Measurements from ENCODE around the gene CDRT4.

Gene CDRT4

GRCh38 chr17:15512071-15512709 lies 44.8 kb upstream of the CDRT4 start:
- no peaks in the 10 kb centered on the region for H3K79me2 ChIP-seq (ENCODE audit: control insufficient read depth, insufficient read depth, low read length)
- no peak overlapping the region for H3K27ac ChIP-seq (ENCODE audit: low read depth, low read length)
- no peak overlapping the region for H3K4me3 ChIP-seq (ENCODE audit: low read length)
- H2BK120ac ChIP-seq (ENCODE audit: low read depth, low read length): no peak overlapping the region
- H3K23ac ChIP-seq (ENCODE audit: low read length): no peak overlapping the region
- no peak overlapping the region for H3K9ac ChIP-seq (ENCODE audit: low read length)
- DNase-seq: no peak
- H3K4ac ChIP-seq (ENCODE audit: low read depth, low read length): no peak overlapping the region
- no peak overlapping the region for H3K56ac ChIP-seq (ENCODE audit: low read length)
- H3K36me3 ChIP-seq (ENCODE audit: control insufficient read depth, insufficient read depth, low read length): peaks cover 4% of the 10 kb centered on the region
- H3K4me2 ChIP-seq (ENCODE audit: low read length): no peak overlapping the region
- H4K5ac ChIP-seq (ENCODE audit: low read length): no peak overlapping the region
- H3K27me3 ChIP-seq (ENCODE audit: insufficient read depth, low read length, poor library complexity): no peaks in the 10 kb centered on the region
- H3K18ac ChIP-seq (ENCODE audit: low read length): no peak overlapping the region
- H2AK5ac ChIP-seq (ENCODE audit: low read length): no peak overlapping the region
- no CpG with 5 or more reads among the region's 4 CpGs for WGBS (ENCODE audit: extremely low coverage, insufficient coverage, low lambda C conversion rate)
- no peak overlapping the region for H2BK15ac ChIP-seq (replicated peaks; ENCODE audit: low read depth)
- H4K8ac ChIP-seq (ENCODE audit: low read depth, low read length): no peak overlapping the region
- H3K79me1 ChIP-seq (ENCODE audit: low read length): no peaks in the 10 kb centered on the region
- no peak overlapping the region for H2BK5ac ChIP-seq (ENCODE audit: low read length)
- H3K4me1 ChIP-seq (ENCODE audit: control insufficient read depth, low read depth, low read length): no peaks in the 10 kb centered on the region

- no peak for DNase-seq
- Histone ChIP-seq H3K23ac (ENCODE audit: low read length) (no peak overlapping the region), H2BK15ac (replicated peaks; ENCODE audit: low read depth) (no peak overlapping the region), H3K27me3 (ENCODE audit: insufficient read depth, low read length, poor library complexity) (no peaks in the 10 kb centered on the region), H3K79me1 (ENCODE audit: low read length) (no peaks in the 10 kb centered on the region), H2BK5ac (ENCODE audit: low read length) (no peak overlapping the region), H3K79me2 (ENCODE audit: control insufficient read depth, insufficient read depth, low read length) (no peaks in the 10 kb centered on the region), H3K4me3 (ENCODE audit: low read length) (no peak overlapping the region), H2BK120ac (ENCODE audit: low read depth, low read length) (no peak overlapping the region), H3K4me2 (ENCODE audit: low read length) (no peak overlapping the region), H4K5ac (ENCODE audit: low read length) (no peak overlapping the region), H3K4me1 (ENCODE audit: control insufficient read depth, low read depth, low read length) (no peaks in the 10 kb centered on the region), H3K27ac (ENCODE audit: low read depth, low read length) (no peak overlapping the region), H3K4ac (ENCODE audit: low read depth, low read length) (no peak overlapping the region), H3K56ac (ENCODE audit: low read length) (no peak overlapping the region), H3K9ac (ENCODE audit: low read length) (no peak overlapping the region), H3K36me3 (ENCODE audit: control insufficient read depth, insufficient read depth, low read length) (peaks cover 4% of the 10 kb centered on the region), H3K18ac (ENCODE audit: low read length) (no peak overlapping the region), H2AK5ac (ENCODE audit: low read length) (no peak overlapping the region), H4K8ac (ENCODE audit: low read depth, low read length) (no peak overlapping the region)
- WGBS (ENCODE audit: extremely low coverage, insufficient coverage, low lambda C conversion rate): no CpG with 5 or more reads among the region's 2 CpGs
These were observed 43.7 kb upstream of the CDRT4 start for GRCh38 chr17:15511142-15511541.

- Histone ChIP-seq H4K8ac (ENCODE audit: low read depth, low read length) (no peak overlapping the region), H3K4me3 (ENCODE audit: low read length) (no peak overlapping the region), H2BK15ac (replicated peaks; ENCODE audit: low read depth) (no peak overlapping the region), H3K23ac (ENCODE audit: low read length) (no peak overlapping the region), H2BK120ac (ENCODE audit: low read depth, low read length) (no peak overlapping the region), H3K79me1 (ENCODE audit: low read length) (no peaks in the 10 kb centered on the region), H3K27ac (ENCODE audit: low read depth, low read length) (no peak overlapping the region), H3K27me3 (ENCODE audit: insufficient read depth, low read length, poor library complexity) (no peaks in the 10 kb centered on the region), H4K5ac (ENCODE audit: low read length) (no peak overlapping the region), H3K18ac (ENCODE audit: low read length) (no peak overlapping the region), H3K9ac (ENCODE audit: low read length) (no peak overlapping the region), H2BK5ac (ENCODE audit: low read length) (no peak overlapping the region), H3K4me2 (ENCODE audit: low read length) (no peak overlapping the region), H3K79me2 (ENCODE audit: control insufficient read depth, insufficient read depth, low read length) (no peaks in the 10 kb centered on the region), H3K56ac (ENCODE audit: low read length) (no peak overlapping the region), H3K4ac (ENCODE audit: low read depth, low read length) (no peak overlapping the region), H2AK5ac (ENCODE audit: low read length) (no peak overlapping the region), H3K4me1 (ENCODE audit: control insufficient read depth, low read depth, low read length) (no peaks in the 10 kb centered on the region), H3K36me3 (ENCODE audit: control insufficient read depth, insufficient read depth, low read length) (no peaks in the 10 kb centered on the region)
- DNase-seq: no peak
- WGBS (ENCODE audit: extremely low coverage, insufficient coverage, low lambda C conversion rate): no CpG with 5 or more reads among the region's 3 CpGs
These were observed 42.9 kb upstream of the CDRT4 start for GRCh38 chr17:15510361-15510760.

- Histone ChIP-seq H3K79me1 (ENCODE audit: low read length) (no peaks in the 10 kb centered on the region), H3K4me1 (ENCODE audit: control insufficient read depth, low read depth, low read length) (no peaks in the 10 kb centered on the region), H3K18ac (ENCODE audit: low read length) (no peak overlapping the region), H3K36me3 (ENCODE audit: control insufficient read depth, insufficient read depth, low read length) (no peaks in the 10 kb centered on the region), H3K56ac (ENCODE audit: low read length) (no peak overlapping the region), H3K4me3 (ENCODE audit: low read length) (no peak overlapping the region), H2BK15ac (replicated peaks; ENCODE audit: low read depth) (no peak overlapping the region), H2AK5ac (ENCODE audit: low read length) (no peak overlapping the region), H2BK120ac (ENCODE audit: low read depth, low read length) (no peak overlapping the region), H2BK5ac (ENCODE audit: low read length) (no peak overlapping the region), H3K4ac (ENCODE audit: low read depth, low read length) (no peak overlapping the region), H3K79me2 (ENCODE audit: control insufficient read depth, insufficient read depth, low read length) (no peaks in the 10 kb centered on the region), H4K8ac (ENCODE audit: low read depth, low read length) (no peak overlapping the region), H3K27me3 (ENCODE audit: insufficient read depth, low read length, poor library complexity) (no peaks in the 10 kb centered on the region), H4K5ac (ENCODE audit: low read length) (no peak overlapping the region), H3K9ac (ENCODE audit: low read length) (no peak overlapping the region), H3K23ac (ENCODE audit: low read length) (no peak overlapping the region), H3K4me2 (ENCODE audit: low read length) (no peak overlapping the region), H3K27ac (ENCODE audit: low read depth, low read length) (no peak overlapping the region)
- no CpG with 5 or more reads among the region's 5 CpGs for WGBS (ENCODE audit: extremely low coverage, insufficient coverage, low lambda C conversion rate)
- DNase-seq: peak; percentile 11
These were observed 41.7 kb upstream of the CDRT4 start for GRCh38 chr17:15509095-15509494.

- no peak overlapping the region for H2BK15ac ChIP-seq (replicated peaks; ENCODE audit: low read depth)
- H2BK5ac ChIP-seq (ENCODE audit: low read length): no peak overlapping the region
- H4K8ac ChIP-seq (ENCODE audit: low read depth, low read length): no peak overlapping the region
- no peaks in the 10 kb centered on the region for H3K36me3 ChIP-seq (ENCODE audit: control insufficient read depth, insufficient read depth, low read length)
- no peaks in the 10 kb centered on the region for H3K79me1 ChIP-seq (ENCODE audit: low read length)
- H2AK5ac ChIP-seq (ENCODE audit: low read length): no peak overlapping the region
- no peak overlapping the region for H2BK120ac ChIP-seq (ENCODE audit: low read depth, low read length)
- H3K18ac ChIP-seq (ENCODE audit: low read length): no peak overlapping the region
- H3K9ac ChIP-seq (ENCODE audit: low read length): no peak overlapping the region
- H3K4me1 ChIP-seq (ENCODE audit: control insufficient read depth, low read depth, low read length): no peaks in the 10 kb centered on the region
- no peak for DNase-seq
- H3K4ac ChIP-seq (ENCODE audit: low read depth, low read length): no peak overlapping the region
- H3K27me3 ChIP-seq (ENCODE audit: insufficient read depth, low read length, poor library complexity): no peaks in the 10 kb centered on the region
- no peak overlapping the region for H3K23ac ChIP-seq (ENCODE audit: low read length)
- H3K4me2 ChIP-seq (ENCODE audit: low read length): no peak overlapping the region
- H3K56ac ChIP-seq (ENCODE audit: low read length): no peak overlapping the region
- WGBS (ENCODE audit: extremely low coverage, insufficient coverage, low lambda C conversion rate): no CpG with 5 or more reads among the region's 7 CpGs
- H3K79me2 ChIP-seq (ENCODE audit: control insufficient read depth, insufficient read depth, low read length): no peaks in the 10 kb centered on the region
- no peak overlapping the region for H4K5ac ChIP-seq (ENCODE audit: low read length)
- H3K4me3 ChIP-seq (ENCODE audit: low read length): no peak overlapping the region
- H3K27ac ChIP-seq (ENCODE audit: low read depth, low read length): no peak overlapping the region
These were observed 41.0 kb upstream of the CDRT4 start for GRCh38 chr17:15508466-15508865.

- no peak overlapping the region for H2BK15ac ChIP-seq (replicated peaks; ENCODE audit: low read depth)
- no peak for DNase-seq
- H3K4me3 ChIP-seq (ENCODE audit: low read length): no peak overlapping the region
- H3K36me3 ChIP-seq (ENCODE audit: control insufficient read depth, insufficient read depth, low read length): no peaks in the 10 kb centered on the region
- no peak overlapping the region for H2AK5ac ChIP-seq (ENCODE audit: low read length)
- no peaks in the 10 kb centered on the region for H3K79me1 ChIP-seq (ENCODE audit: low read length)
- no peak overlapping the region for H3K9ac ChIP-seq (ENCODE audit: low read length)
- H4K5ac ChIP-seq (ENCODE audit: low read length): no peak overlapping the region
- no peaks in the 10 kb centered on the region for H3K27me3 ChIP-seq (ENCODE audit: insufficient read depth, low read length, poor library complexity)
- H3K27ac ChIP-seq (ENCODE audit: low read depth, low read length): no peak overlapping the region
- no CpG with 5 or more reads among the region's 3 CpGs for WGBS (ENCODE audit: extremely low coverage, insufficient coverage, low lambda C conversion rate)
- H3K56ac ChIP-seq (ENCODE audit: low read length): no peak overlapping the region
- no peak overlapping the region for H3K18ac ChIP-seq (ENCODE audit: low read length)
- no peak overlapping the region for H3K23ac ChIP-seq (ENCODE audit: low read length)
- H2BK5ac ChIP-seq (ENCODE audit: low read length): no peak overlapping the region
- H3K79me2 ChIP-seq (ENCODE audit: control insufficient read depth, insufficient read depth, low read length): no peaks in the 10 kb centered on the region
- H4K8ac ChIP-seq (ENCODE audit: low read depth, low read length): no peak overlapping the region
- no peak overlapping the region for H3K4ac ChIP-seq (ENCODE audit: low read depth, low read length)
- H2BK120ac ChIP-seq (ENCODE audit: low read depth, low read length): no peak overlapping the region
- H3K4me2 ChIP-seq (ENCODE audit: low read length): no peak overlapping the region
- no peaks in the 10 kb centered on the region for H3K4me1 ChIP-seq (ENCODE audit: control insufficient read depth, low read depth, low read length)
These were observed 40.5 kb upstream of the CDRT4 start for GRCh38 chr17:15507896-15508295.
